ENCODE results near the gene VENTX.
"Not testable (repeated sequence)": the region's sequence is repeated elsewhere in the genome, so short reads cannot be mapped to it uniquely, and the experiment has no call there.

VENTX gene

GRCh38 chr10:133230044-133230361, 7.7 kb upstream of the VENTX start, which contains the start of gene UTF1:
Gene UTF1 (plus strand): TSS chr10:133230217. CDS start chr10:133230289, 72 bp downstream.
- no peak within 1 kb of the TSS for H3K4me3 ChIP-seq (replicated peaks in 1 of 2; ENCODE audit: low read depth in 2 of 2, low read length in 2 of 2)
- no peak for DNase-seq (ENCODE audit: low read depth in 2 of 2)
- no peak for TF ChIP-seq CTCF (IDR thresholded peaks at IDR 0.05; ENCODE audit: low read depth, low read length)

GRCh38 chr10:133230387-133231195, 7.1 kb upstream of the VENTX start:
- H3K4me3 ChIP-seq (replicated peaks in 1 of 2; ENCODE audit: low read depth in 2 of 2, low read length in 2 of 2): no peak overlapping the region
- no peak for DNase-seq (ENCODE audit: low read depth in 2 of 2)
- no peak for TF ChIP-seq CTCF (IDR thresholded peaks at IDR 0.05; ENCODE audit: low read depth, low read length)

GRCh38 chr10:133231244-133231945, 6.3 kb upstream of the VENTX start:
- no peak for DNase-seq (ENCODE audit: low read depth in 2 of 2)
- no peak for TF ChIP-seq CTCF (IDR thresholded peaks at IDR 0.05; ENCODE audit: low read depth, low read length)
- no peak overlapping the region for H3K4me3 ChIP-seq (replicated peaks in 1 of 2; ENCODE audit: low read depth in 2 of 2, low read length in 2 of 2)

- no peak for TF ChIP-seq CTCF (IDR thresholded peaks at IDR 0.05; ENCODE audit: low read depth, low read length)
- H3K4me3 ChIP-seq (replicated peaks in 1 of 2; ENCODE audit: low read depth in 2 of 2, low read length in 2 of 2): no peak overlapping the region
- DNase-seq (ENCODE audit: low read depth in 2 of 2): no peak
These were observed 5.6 kb upstream of the VENTX start for GRCh38 chr10:133231946-133232574.

GRCh38 chr10:133234796-133235195, 2.9 kb upstream of the VENTX start:
- DNase-seq (ENCODE audit: low read depth in 2 of 2); H3K4me3 ChIP-seq (replicated peaks in 1 of 2; ENCODE audit: low read depth in 2 of 2, low read length in 2 of 2): not testable (repeated sequence)

- TF ChIP-seq CTCF (IDR thresholded peaks at IDR 0.05; ENCODE audit: low read depth, low read length): no peak
- H3K4me3 ChIP-seq (replicated peaks in 1 of 2; ENCODE audit: low read depth in 2 of 2, low read length in 2 of 2): no peak overlapping the region
- DNase-seq (ENCODE audit: low read depth in 2 of 2): no peak
These were observed 2.3 kb upstream of the VENTX start for GRCh38 chr10:133235265-133235855.

GRCh38 chr10:133235932-133236331, 1.7 kb upstream of the VENTX start:
- DNase-seq (ENCODE audit: low read depth in 2 of 2): no peak
- H3K4me3 ChIP-seq (replicated peaks in 1 of 2; ENCODE audit: low read depth in 2 of 2, low read length in 2 of 2): no peak overlapping the region
- TF ChIP-seq CTCF (IDR thresholded peaks at IDR 0.05; ENCODE audit: low read depth, low read length): no peak
